Peyer's patch (tissue), 4 donors: ENCODE measurements around the gene RFX4.

Source experiments
- POLR2A ChIP-seq, 2 donors: fragments of 450-650 bp; IDR thresholded peaks; one replicate each; pipeline ENCODE4 v1.5.1; 2017; ENCODE audit warnings: antibody characterized with exemption in 2 of 2, mild to moderate bottlenecking in 2 of 2, moderate library complexity in 2 of 2
- TF ChIP-seq, protein P1 (sequence below), 6 experiments: fragments of 450-650 bp in 4 of 6; fragments of 200-600 bp in 2 of 6; sonication (generic) in 1 of 6; IDR thresholded peaks; one replicate each; pipeline ENCODE4 v1.5.1; 2017 to 2019; ENCODE audit warnings: antibody characterized with exemption in 6 of 6, mild to moderate bottlenecking in 3 of 6, moderate library complexity in 1 of 6

DNA sequence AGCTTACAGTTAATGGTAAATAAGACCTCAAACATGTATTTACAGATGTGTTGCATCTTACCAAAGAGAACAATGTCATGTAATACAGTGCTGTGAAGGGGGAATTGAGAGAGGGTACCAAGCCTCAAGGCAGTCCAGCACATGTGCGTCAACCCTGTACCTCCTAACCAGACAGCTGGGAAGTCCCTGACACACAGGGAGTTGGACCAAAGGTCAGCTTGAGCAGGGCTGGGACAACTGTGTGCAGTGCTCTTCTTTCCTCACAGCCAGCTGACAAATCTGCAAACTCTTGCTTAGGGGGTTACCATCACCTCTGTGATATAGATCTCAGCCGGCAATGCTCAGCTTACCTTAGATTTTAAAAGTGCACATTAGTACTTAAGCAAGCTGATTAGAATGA lies 134.9 kb downstream of the RFX4 start:
- TF ChIP-seq, protein P1, sequence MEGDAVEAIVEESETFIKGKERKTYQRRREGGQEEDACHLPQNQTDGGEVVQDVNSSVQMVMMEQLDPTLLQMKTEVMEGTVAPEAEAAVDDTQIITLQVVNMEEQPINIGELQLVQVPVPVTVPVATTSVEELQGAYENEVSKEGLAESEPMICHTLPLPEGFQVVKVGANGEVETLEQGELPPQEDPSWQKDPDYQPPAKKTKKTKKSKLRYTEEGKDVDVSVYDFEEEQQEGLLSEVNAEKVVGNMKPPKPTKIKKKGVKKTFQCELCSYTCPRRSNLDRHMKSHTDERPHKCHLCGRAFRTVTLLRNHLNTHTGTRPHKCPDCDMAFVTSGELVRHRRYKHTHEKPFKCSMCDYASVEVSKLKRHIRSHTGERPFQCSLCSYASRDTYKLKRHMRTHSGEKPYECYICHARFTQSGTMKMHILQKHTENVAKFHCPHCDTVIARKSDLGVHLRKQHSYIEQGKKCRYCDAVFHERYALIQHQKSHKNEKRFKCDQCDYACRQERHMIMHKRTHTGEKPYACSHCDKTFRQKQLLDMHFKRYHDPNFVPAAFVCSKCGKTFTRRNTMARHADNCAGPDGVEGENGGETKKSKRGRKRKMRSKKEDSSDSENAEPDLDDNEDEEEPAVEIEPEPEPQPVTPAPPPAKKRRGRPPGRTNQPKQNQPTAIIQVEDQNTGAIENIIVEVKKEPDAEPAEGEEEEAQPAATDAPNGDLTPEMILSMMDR (IDR thresholded peaks at IDR 0.05): no peak
- no peak for TF ChIP-seq POLR2A (IDR thresholded peaks at IDR 0.05)
